GM11168 (cell line): Measurements from ENCODE around the gene GPC6.
"Not testable (repeated sequence)": the region's sequence is repeated elsewhere in the genome, so short reads cannot be mapped to it uniquely, and the experiment has no call there.

Experiments
- in situ Hi-C: fragments of 300-500 bp; cut with MboI; formaldehyde crosslinking; loops from one replicate; pipeline ENCODE4 v1.12.0; 2022; ENCODE audit warnings: low sequenced_read_pairs; ENCODE audit not compliant: unreplicated experiment

GPC6 gene

GRCh38 chr13:94339116-94339687, 1112.6 kb downstream of the GPC6 start:
- in situ Hi-C loops, result no loop called here

- in situ Hi-C loops, result no loop called here
These were observed 1116.0 kb downstream of the GPC6 start for GRCh38 chr13:94342436-94343242.

- in situ Hi-C loops, result no loop called here
These were observed 1116.6 kb downstream of the GPC6 start for GRCh38 chr13:94343243-94343585.

- in situ Hi-C loops, result not testable (repeated sequence)
These were observed 1117.1 kb downstream of the GPC6 start for GRCh38 chr13:94343687-94344086.

- in situ Hi-C loops, result no loop called here
These were observed 1117.7 kb downstream of the GPC6 start for GRCh38 chr13:94344126-94344818.

- in situ Hi-C loops, result no loop called here
These were observed 1119.0 kb downstream of the GPC6 start for GRCh38 chr13:94345374-94346195.

- in situ Hi-C loops, result no loop called here
These were observed 1119.8 kb downstream of the GPC6 start for GRCh38 chr13:94346261-94347019.

- in situ Hi-C loops, result no loop called here
These were observed 1124.8 kb downstream of the GPC6 start for GRCh38 chr13:94351292-94351990.

GRCh38 chr13:94352057-94352456, 1125.5 kb downstream of the GPC6 start:
- in situ Hi-C loops, result no loop called here

GRCh38 chr13:94353167-94353710, 1126.6 kb downstream of the GPC6 start:
- in situ Hi-C loops, result no loop called here

GRCh38 chr13:94359875-94360274, 1133.3 kb downstream of the GPC6 start:
- in situ Hi-C loops, result no loop called here

GRCh38 chr13:94362411-94362909, 1135.9 kb downstream of the GPC6 start:
- in situ Hi-C loops, result no loop called here

GRCh38 chr13:94366677-94367076, 1140.1 kb downstream of the GPC6 start:
- in situ Hi-C loops, result no loop called here

GRCh38 chr13:94369972-94370436, 1143.4 kb downstream of the GPC6 start:
- in situ Hi-C loops, result no loop called here

- in situ Hi-C loops, result no loop called here
These were observed 1145.2 kb downstream of the GPC6 start for GRCh38 chr13:94371855-94372254.

- in situ Hi-C loops, result no loop called here
These were observed 1155.9 kb downstream of the GPC6 start for GRCh38 chr13:94382517-94382916.

- in situ Hi-C loops, result no loop called here
These were observed 1156.4 kb downstream of the GPC6 start for GRCh38 chr13:94382960-94383359.

GRCh38 chr13:94384231-94384905, 1157.8 kb downstream of the GPC6 start:
- in situ Hi-C loops, result no loop called here
